H1 (cell line): ENCODE data around the gene SH2B3. TPM values are rescaled to one million over a fixed set of nuclear protein-coding genes. Genes with fewer than 3 reads are reported as not detected.
A peak's percentile ranks its signal among the peaks of the same experiment; 100 is the strongest.

Experiments used
- CTCF ChIA-PET: fragments of 300-600 bp; sonication (Branson Sonifier 250); formaldehyde crosslinking; loops from one replicate; lab custom pipeline; 2021; ENCODE audit not compliant: partially characterized antibody; lab: Charles Lee
- POLR2A ChIA-PET: fragments of 300-600 bp; sonication (Branson Sonifier 250); formaldehyde crosslinking; loops from one replicate; lab custom pipeline; 2021; ENCODE audit warnings: inconsistent platforms; ENCODE audit not compliant: partially characterized antibody; lab: Charles Lee
- DNase-seq, 2 experiments: peaks; one replicate each; pipeline versions ENCODE4 v3.0.0 to v3.0.0-alpha.2; 2010 to 2022; ENCODE audit warnings: low spot score in 2 of 2, low read depth in 1 of 2, mixed read lengths in 1 of 2
- FAIRE-seq: peaks from 2 replicates; lab custom pipeline; 2011; peaks lifted over from hg19 to GRCh38; lab: Jason Lieb, UNC
- H2AFZ ChIP-seq: 2 replicates; pipeline ENCODE4 v1.8.1; 2012; ENCODE audit warnings: low read length, inconsistent platforms
- H2AK5ac ChIP-seq: 2 replicates; pipeline ENCODE4 v1.6.1; 2013; ENCODE audit warnings: low read depth, low read length
- H2BK120ac ChIP-seq: replicated peaks from 2 replicates; pipeline ENCODE3; 2013; ENCODE audit warnings: low read depth, low read length, inconsistent platforms
- H2BK12ac ChIP-seq: 2 replicates; pipeline ENCODE4 v1.6.1; 2013; ENCODE audit warnings: low read depth, low read length
- H2BK15ac ChIP-seq: 2 replicates; pipeline ENCODE4 v1.6.1; 2013; ENCODE audit warnings: low read length
- H2BK20ac ChIP-seq: 2 replicates; pipeline ENCODE4 v1.6.1; 2013; ENCODE audit warnings: low read length
- H2BK5ac ChIP-seq: 2 replicates; pipeline ENCODE4 v1.6.1; 2013; ENCODE audit warnings: low read depth, low read length
- H3K14ac ChIP-seq: 2 replicates; pipeline ENCODE4 v1.6.1; 2013; ENCODE audit warnings: inconsistent platforms; ENCODE audit not compliant: insufficient read length
- H3K18ac ChIP-seq: 2 replicates; pipeline ENCODE4 v1.6.1; 2013; ENCODE audit warnings: low read length; ENCODE audit errors: extremely low read depth
- H3K23ac ChIP-seq: 2 replicates; pipeline ENCODE4 v1.6.1; 2013; ENCODE audit warnings: inconsistent platforms; ENCODE audit not compliant: insufficient read length
- H3K23me2 ChIP-seq: 2 replicates; pipeline ENCODE4 v1.6.1; 2013; ENCODE audit warnings: low read depth, low read length
- H3K27ac ChIP-seq: 2 replicates; pipeline ENCODE4 v1.6.1; 2011; ENCODE audit warnings: low read depth, low read length, inconsistent platforms
- H3K27me3 ChIP-seq, 4 experiments: replicated peaks in 1 of 4; 1 replicate in 1 of 4; 2 replicates in 3 of 4; pipeline versions ENCODE4 v1.6.1 to v1.8.1; 2011 to 2013; ENCODE audit warnings: low read length in 3 of 4, mild to moderate bottlenecking in 3 of 4, inconsistent platforms in 2 of 4, mixed read lengths in 2 of 4, moderate library complexity in 1 of 4; ENCODE audit not compliant: control insufficient read depth in 3 of 4, insufficient read depth in 3 of 4; ENCODE audit errors: extremely low read depth in 1 of 4
- H3K36me3 ChIP-seq, 4 experiments: 2 replicates each; pipeline versions ENCODE4 v1.6.1 to v1.8.1; 2011 to 2013; ENCODE audit warnings: mild to moderate bottlenecking in 4 of 4, low read length in 3 of 4, moderate library complexity in 2 of 4, control low read depth in 1 of 4, inconsistent platforms in 1 of 4; ENCODE audit not compliant: insufficient read depth in 4 of 4, control insufficient read depth in 2 of 4
- H3K4ac ChIP-seq: replicated peaks from 2 replicates; pipeline ENCODE3; 2013; ENCODE audit warnings: low read length, low read depth, mixed read lengths, inconsistent platforms; ENCODE audit not compliant: insufficient read length
- H3K4me1 ChIP-seq, 4 experiments: replicated peaks in 1 of 4; 1 replicate in 1 of 4; 2 replicates in 3 of 4; pipeline versions ENCODE4 v1.6.1 to v1.8.1; 2011 to 2013; ENCODE audit warnings: low read length in 3 of 4, inconsistent platforms in 2 of 4, mixed read lengths in 1 of 4; ENCODE audit not compliant: insufficient read depth in 4 of 4, control insufficient read depth in 3 of 4
- H3K4me2 ChIP-seq, 2 experiments: 2 replicates each; pipeline versions ENCODE4 v1.6.1 to v1.8.1; 2011 to 2013; ENCODE audit warnings: low read depth in 2 of 2, low read length in 2 of 2, control low read depth in 1 of 2, inconsistent platforms in 1 of 2, mild to moderate bottlenecking in 1 of 2; ENCODE audit not compliant: insufficient read depth in 1 of 2
- H3K4me3 ChIP-seq, 4 experiments: fragments of 200-600, 300-600 bp in 1 of 4; sonication (generic), shearing (Covaris generic), sonication (Bioruptor Twin) in 1 of 4; 2 replicates each; pipeline versions ENCODE4 v1.5.1 to v1.8.1; 2011 to 2016; ENCODE audit warnings: low read length in 4 of 4, low read depth in 3 of 4, control low read depth in 2 of 4, inconsistent platforms in 2 of 4, mild to moderate bottlenecking in 2 of 4, mixed read lengths in 1 of 4, moderate library complexity in 1 of 4; ENCODE audit not compliant: insufficient read depth in 2 of 4; ENCODE audit errors: extremely low read depth in 1 of 4
- H3K56ac ChIP-seq: replicated peaks from 2 replicates; pipeline ENCODE3; 2013; ENCODE audit warnings: low read depth, mild to moderate bottlenecking, mixed read lengths, low read length, inconsistent platforms; ENCODE audit not compliant: insufficient read length
- H3K79me1 ChIP-seq: 2 replicates; pipeline ENCODE4 v1.6.1; 2013; ENCODE audit warnings: low read depth, low read length, control low read depth
- H3K79me2 ChIP-seq, 2 experiments: 2 replicates each; pipeline versions ENCODE4 v1.6.1 to v1.8.1; 2012 to 2013; ENCODE audit warnings: low read length in 2 of 2, mild to moderate bottlenecking in 2 of 2, inconsistent platforms in 1 of 2; ENCODE audit not compliant: insufficient read depth in 2 of 2, control insufficient read depth in 1 of 2
- H3K9ac ChIP-seq, 4 experiments: replicated peaks in 1 of 4; 1 replicate in 1 of 4; 2 replicates in 3 of 4; pipeline versions ENCODE4 v1.6.1 to v1.8.1; 2011 to 2013; ENCODE audit warnings: low read depth in 3 of 4, low read length in 3 of 4, control low read depth in 2 of 4, mild to moderate bottlenecking in 2 of 4, moderate library complexity in 2 of 4, inconsistent platforms in 1 of 4; ENCODE audit errors: extremely low read depth in 1 of 4
- H3K9me3 ChIP-seq, 2 experiments: 2 replicates each; pipeline versions ENCODE4 v1.6.1 to v1.8.1; 2012 to 2013; ENCODE audit warnings: mild to moderate bottlenecking in 2 of 2, moderate library complexity in 2 of 2, control low read depth in 1 of 2, inconsistent platforms in 1 of 2, low read depth in 1 of 2, low read length in 1 of 2, mixed read lengths in 1 of 2; ENCODE audit not compliant: insufficient read depth in 2 of 2
- H4K20me1 ChIP-seq, 2 experiments: replicated peaks in 1 of 2; 2 replicates each; pipeline versions ENCODE3 to v1.8.1; 2011 to 2013; ENCODE audit warnings: inconsistent platforms in 2 of 2, low read length in 2 of 2, mild to moderate bottlenecking in 1 of 2; ENCODE audit not compliant: insufficient read depth in 2 of 2, control insufficient read depth in 1 of 2
- H4K5ac ChIP-seq: 2 replicates; pipeline ENCODE4 v1.6.1; 2013; ENCODE audit warnings: low read length, low read depth, mixed read lengths, inconsistent platforms; ENCODE audit not compliant: insufficient read length
- H4K8ac ChIP-seq: 2 replicates; pipeline ENCODE4 v1.8.0; 2013; ENCODE audit warnings: mild to moderate bottlenecking, moderate library complexity, low read length, inconsistent platforms; ENCODE audit not compliant: insufficient read depth; ENCODE audit errors: extremely low read depth
- H4K91ac ChIP-seq: replicated peaks from 2 replicates; pipeline ENCODE3; 2013; ENCODE audit warnings: low read length, mixed read lengths, inconsistent platforms; ENCODE audit not compliant: insufficient read length
- BRCA1 ChIP-seq: IDR thresholded peaks from 2 replicates; pipeline ENCODE4 v1.6.1; 2012; ENCODE audit warnings: low read depth, low read length, improper control_type of control experiment
- WGBS, 2 experiments: shearing (Covaris generic) in 1 of 2; methylation state at CpG; one replicate each; pipeline versions ENCODE4 v1.1.6 to v1.1.7; 2013 to 2015; ENCODE audit warnings: low lambda C conversion rate in 2 of 2, mixed read lengths in 2 of 2, inconsistent platforms in 1 of 2, low coverage in 1 of 2, missing lambda C conversion rate in 1 of 2; ENCODE audit not compliant: insufficient replicate concordance in 2 of 2, insufficient coverage in 1 of 2, insufficient read length in 1 of 2; ENCODE audit errors: extremely low coverage in 1 of 2, missing lambda C conversion rate in 1 of 2; 5-methylcytosine and 5-hydroxymethylcytosine counted together
- polyA plus RNA-seq, 7 experiments: library from polyadenylated mRNA; depleted of rRNA in 3 of 7; stranded (reverse) in 5 of 7; unstranded in 2 of 7; fragments of >200 nt in 5 of 7; fragments of 200-250 nt in 2 of 7; gene quantifications; 1 replicate in 5 of 7; 2 replicates in 1 of 7; 4 replicates in 1 of 7; pipeline versions ENCODE4 v1.2.1 to v1.2.3, GENCODE V29; 2011 to 2013; ENCODE audit warnings: missing spikeins in 2 of 7, mixed read lengths in 2 of 7
- total RNA-seq: library from RNA; stranded (reverse); fragmentation: NEBNext Ultra II Directional; extraction: Animal tissue kit (Norgen Biotek cat#: 25700); gene quantifications from 2 replicates; pipeline ENCODE4 v1.2.1, GENCODE V29; 2021

Gene SH2B3
- total and polyA plus RNA-seq, 2 of the 8 experiments (the other 6 are each of a cell fraction or from before 2014, with no cell fraction given): 20.8 to 34.1 TPM

- peak overlapping the region; percentile 21; the same call in 1 of the 2 replicates for H2BK20ac ChIP-seq
- H3K79me1 ChIP-seq: peaks cover 18% of the 10 kb centered on the region
- H3K23me2 ChIP-seq: no peaks in the 10 kb centered on the region
- H2BK15ac ChIP-seq: no peak overlapping the region
- no peak overlapping the region for H2AK5ac ChIP-seq
- H4K8ac ChIP-seq: no peak overlapping the region
- H3K23ac ChIP-seq: no peak overlapping the region
- no peak overlapping the region for H3K4me3 ChIP-seq
- no peaks in the 10 kb centered on the region for H3K27me3 ChIP-seq
- H3K27ac ChIP-seq: 0 out of 2 replicates have a peak overlapping the region, but pooled peaks have one; percentile 34
- peak overlapping the region; percentile 77; the same call in 1 of the 2 replicates for H2BK12ac ChIP-seq
- no peak overlapping the region for H3K56ac ChIP-seq
- H3K36me3 ChIP-seq: no peaks in the 10 kb centered on the region
- no peak overlapping the region for H4K5ac ChIP-seq
- peak overlapping the region; percentile 64 for H4K91ac ChIP-seq
- H3K14ac ChIP-seq: no peak overlapping the region
- peaks cover 4 to 40% (median 28%) of the 10 kb centered on the region in 4 experiments for H3K4me1 ChIP-seq
- H3K18ac ChIP-seq: peak overlapping the region; percentile 36; the same call in 1 of the 2 replicates
- WGBS, 2 experiments: 96% methylated on average over 16 of the region's 16 CpGs; no CpG with 5 or more reads in 1 of the 2 experiments
- no peak overlapping the region for H3K4ac ChIP-seq
- no peak overlapping the region; a peak in 1 of 4 replicates for H3K4me2 ChIP-seq
- no peak overlapping the region for H3K9ac ChIP-seq
- CTCF ChIA-PET: interaction anchor here (0.7 to 31.7 kb wide), 6 partner anchors 9 to 45 kb away, joined by 3 to 838 read pairs (median 8); partner anchors contain the start of gene SH2B3
- POLR2A ChIA-PET: interaction anchor here (0.5 to 3.2 kb wide), 7 partner anchors 9 to 170 kb away, joined by 3 to 26 read pairs (median 4); no protein-coding TSS in a partner anchor
- peak overlapping the region; percentile 63 for H2BK5ac ChIP-seq
- H2AFZ ChIP-seq: no peak overlapping the region
- no peak overlapping the region for H2BK120ac ChIP-seq
- H4K20me1 ChIP-seq: peaks cover 25 to 27% of the 10 kb centered on the region in 2 experiments
- H3K9me3 ChIP-seq: no peaks in the 10 kb centered on the region
- peaks cover 3 to 82% of the 10 kb centered on the region in 2 experiments; a peak in 3 of 4 replicates for H3K79me2 ChIP-seq
- FAIRE-seq: no peak
- no peak for DNase-seq
- no peak for TF ChIP-seq BRCA1
Observed at GRCh38 chr12:111435661-111436201, 30.0 kb downstream of the SH2B3 start.
